Large intestine (tissue), 12 donors: ENCODE data around the gene RPS23. TPM values are rescaled to one million over a fixed set of nuclear protein-coding genes. Genes with fewer than 3 reads are reported as not detected.

Experiments used
- DNase-seq, 2 donors: peaks; one replicate each; pipeline versions ENCODE4 v3.0.0 to v3.0.0-alpha.2; 2013
- H3K27ac ChIP-seq: one replicate; pipeline ENCODE4 v1.5.1; 2013; ENCODE audit warnings: low read length
- H3K27me3 ChIP-seq: 2 replicates; pipeline ENCODE4 v1.6.1; 2013; ENCODE audit warnings: low read length; ENCODE audit not compliant: control insufficient read depth, insufficient read depth
- H3K36me3 ChIP-seq: 2 replicates; pipeline ENCODE4 v1.6.1; 2013; ENCODE audit warnings: low read length; ENCODE audit not compliant: control insufficient read depth, insufficient read depth
- H3K4me1 ChIP-seq: one replicate; pipeline ENCODE4 v1.6.1; 2013; ENCODE audit warnings: low read length; ENCODE audit not compliant: control insufficient read depth, insufficient read depth
- H3K4me3 ChIP-seq: one replicate; pipeline ENCODE4 v1.5.1; 2013; ENCODE audit warnings: low read length
- H3K9me3 ChIP-seq: one replicate; pipeline ENCODE4 v1.6.1; 2013; ENCODE audit warnings: mild to moderate bottlenecking, low read depth, low read length, moderate library complexity; ENCODE audit not compliant: control insufficient read depth
- WGBS: methylation state at CpG from one replicate; pipeline ENCODE4 v1.1.5; 2013; ENCODE audit warnings: low lambda C conversion rate; ENCODE audit not compliant: insufficient coverage; 5-methylcytosine and 5-hydroxymethylcytosine counted together
- long read RNA-seq, 11 donors: transcript quantifications; one replicate each; lab custom pipeline, GENCODE V29; 2026
- polyA plus RNA-seq: library from polyadenylated mRNA; unstranded; fragments of 120-200 nt; gene quantifications from one replicate; pipeline ENCODE4 v1.2.1, GENCODE V29; 2013

Gene RPS23
- 4,232 TPM for polyA plus RNA-seq
- long read RNA-seq, donor 1, transcript RPS23-207 (2 exons, 530 nt), result minor isoform, 13 of 1,890 reads
- long read RNA-seq, donor 1, transcript RPS23-201 (4 exons, 3,437 nt), result major isoform, 1,297 of 1,890 reads
- long read RNA-seq, donor 1, transcript RPS23-203 (3 exons, 576 nt), result minor isoform, 305 of 1,890 reads
- long read RNA-seq, donor 1, transcript RPS23-204 (3 exons, 836 nt), result minor isoform, 15 of 1,890 reads
- long read RNA-seq, donor 1, partial matches to known transcripts, result 215 of 1,890 reads
- long read RNA-seq, donor 1, other reads (novel, unspliced or antisense), result 45 of 1,890 reads
- long read RNA-seq, donor 2, transcript RPS23-204 (3 exons, 836 nt), result minor isoform, 51 of 3,715 reads
- long read RNA-seq, donor 2, transcript RPS23-203 (3 exons, 576 nt), result minor isoform, 676 of 3,715 reads
- long read RNA-seq, donor 2, transcript RPS23-207 (2 exons, 530 nt), result minor isoform, 15 of 3,715 reads
- long read RNA-seq, donor 2, transcript RPS23-201 (4 exons, 3,437 nt), result major isoform, 2,414 of 3,715 reads
- long read RNA-seq, donor 2, partial matches to known transcripts, result 453 of 3,715 reads
- long read RNA-seq, donor 2, other reads (novel, unspliced or antisense), result 103 of 3,715 reads
- long read RNA-seq, donor 3, transcript RPS23-207 (2 exons, 530 nt), result minor isoform, 30 of 5,068 reads
- long read RNA-seq, donor 3, transcript RPS23-204 (3 exons, 836 nt), result minor isoform, 57 of 5,068 reads
- long read RNA-seq, donor 3, transcript RPS23-203 (3 exons, 576 nt), result minor isoform, 1,062 of 5,068 reads
- long read RNA-seq, donor 3, transcript RPS23-201 (4 exons, 3,437 nt), result major isoform, 2,866 of 5,068 reads
- long read RNA-seq, donor 3, partial matches to known transcripts, result 906 of 5,068 reads
- long read RNA-seq, donor 3, other reads (novel, unspliced or antisense), result 144 of 5,068 reads
- long read RNA-seq, donor 4, transcript RPS23-204 (3 exons, 836 nt), result minor isoform, 6 of 434 reads
- long read RNA-seq, donor 4, transcript RPS23-203 (3 exons, 576 nt), result minor isoform, 95 of 434 reads
- long read RNA-seq, donor 4, transcript RPS23-201 (4 exons, 3,437 nt), result major isoform, 295 of 434 reads
- long read RNA-seq, donor 4, partial matches to known transcripts, result 31 of 434 reads
- long read RNA-seq, donor 4, other reads (novel, unspliced or antisense), result 6 of 434 reads
- long read RNA-seq, donor 5, transcript RPS23-203 (3 exons, 576 nt), result minor isoform, 228 of 1,659 reads
- long read RNA-seq, donor 5, transcript RPS23-201 (4 exons, 3,437 nt), result major isoform, 1,236 of 1,659 reads
- long read RNA-seq, donor 5, transcript RPS23-207 (2 exons, 530 nt), result minor isoform, 14 of 1,659 reads
- long read RNA-seq, donor 5, transcript RPS23-204 (3 exons, 836 nt), result minor isoform, 9 of 1,659 reads
- long read RNA-seq, donor 5, partial matches to known transcripts, result 124 of 1,659 reads
- long read RNA-seq, donor 5, other reads (novel, unspliced or antisense), result 48 of 1,659 reads
- long read RNA-seq, donor 6, transcript RPS23-204 (3 exons, 836 nt), result minor isoform, 54 of 3,069 reads
- long read RNA-seq, donor 6, transcript RPS23-203 (3 exons, 576 nt), result minor isoform, 635 of 3,069 reads
- long read RNA-seq, donor 6, transcript RPS23-201 (4 exons, 3,437 nt), result major isoform, 1,740 of 3,069 reads
- long read RNA-seq, donor 6, transcript RPS23-207 (2 exons, 530 nt), result minor isoform, 14 of 3,069 reads
- long read RNA-seq, donor 6, partial matches to known transcripts, result 538 of 3,069 reads
- long read RNA-seq, donor 6, other reads (novel, unspliced or antisense), result 88 of 3,069 reads
- long read RNA-seq, donor 7, transcript RPS23-203 (3 exons, 576 nt), result minor isoform, 275 of 1,686 reads
- long read RNA-seq, donor 7, transcript RPS23-201 (4 exons, 3,437 nt), result major isoform, 1,094 of 1,686 reads
- long read RNA-seq, donor 7, transcript RPS23-207 (2 exons, 530 nt), result minor isoform, 7 of 1,686 reads
- long read RNA-seq, donor 7, transcript RPS23-204 (3 exons, 836 nt), result minor isoform, 19 of 1,686 reads
- long read RNA-seq, donor 7, partial matches to known transcripts, result 239 of 1,686 reads
- long read RNA-seq, donor 7, other reads (novel, unspliced or antisense), result 52 of 1,686 reads
- long read RNA-seq, donor 8, transcript RPS23-201 (4 exons, 3,437 nt), result major isoform, 3,559 of 4,974 reads
- long read RNA-seq, donor 8, transcript RPS23-204 (3 exons, 836 nt), result minor isoform, 53 of 4,974 reads
- long read RNA-seq, donor 8, transcript RPS23-203 (3 exons, 576 nt), result minor isoform, 692 of 4,974 reads
- long read RNA-seq, donor 8, transcript RPS23-207 (2 exons, 530 nt), result minor isoform, 17 of 4,974 reads
- long read RNA-seq, donor 8, partial matches to known transcripts, result 574 of 4,974 reads
- long read RNA-seq, donor 8, other reads (novel, unspliced or antisense), result 78 of 4,974 reads
- long read RNA-seq, donor 9, transcript RPS23-203 (3 exons, 576 nt), result minor isoform, 777 of 4,394 reads
- long read RNA-seq, donor 9, transcript RPS23-207 (2 exons, 530 nt), result minor isoform, 13 of 4,394 reads
- long read RNA-seq, donor 9, transcript RPS23-201 (4 exons, 3,437 nt), result major isoform, 2,731 of 4,394 reads
- long read RNA-seq, donor 9, transcript RPS23-204 (3 exons, 836 nt), result minor isoform, 39 of 4,394 reads
- long read RNA-seq, donor 9, partial matches to known transcripts, result 686 of 4,394 reads
- long read RNA-seq, donor 9, other reads (novel, unspliced or antisense), result 146 of 4,394 reads
- long read RNA-seq, donor 10, transcript RPS23-201 (4 exons, 3,437 nt), result major isoform, 2,264 of 3,602 reads
- long read RNA-seq, donor 10, transcript RPS23-204 (3 exons, 836 nt), result minor isoform, 33 of 3,602 reads
- long read RNA-seq, donor 10, transcript RPS23-203 (3 exons, 576 nt), result minor isoform, 646 of 3,602 reads
- long read RNA-seq, donor 10, transcript RPS23-207 (2 exons, 530 nt), result minor isoform, 9 of 3,602 reads
- long read RNA-seq, donor 10, partial matches to known transcripts, result 560 of 3,602 reads
- long read RNA-seq, donor 10, other reads (novel, unspliced or antisense), result 90 of 3,602 reads
- long read RNA-seq, donor 11, transcript RPS23-207 (2 exons, 530 nt), result minor isoform, 9 of 2,100 reads
- long read RNA-seq, donor 11, transcript RPS23-201 (4 exons, 3,437 nt), result major isoform, 1,337 of 2,100 reads
- long read RNA-seq, donor 11, transcript RPS23-203 (3 exons, 576 nt), result minor isoform, 364 of 2,100 reads
- long read RNA-seq, donor 11, transcript RPS23-204 (3 exons, 836 nt), result minor isoform, 15 of 2,100 reads
- long read RNA-seq, donor 11, partial matches to known transcripts, result 308 of 2,100 reads
- long read RNA-seq, donor 11, other reads (novel, unspliced or antisense), result 66 of 2,100 reads

DNA sequence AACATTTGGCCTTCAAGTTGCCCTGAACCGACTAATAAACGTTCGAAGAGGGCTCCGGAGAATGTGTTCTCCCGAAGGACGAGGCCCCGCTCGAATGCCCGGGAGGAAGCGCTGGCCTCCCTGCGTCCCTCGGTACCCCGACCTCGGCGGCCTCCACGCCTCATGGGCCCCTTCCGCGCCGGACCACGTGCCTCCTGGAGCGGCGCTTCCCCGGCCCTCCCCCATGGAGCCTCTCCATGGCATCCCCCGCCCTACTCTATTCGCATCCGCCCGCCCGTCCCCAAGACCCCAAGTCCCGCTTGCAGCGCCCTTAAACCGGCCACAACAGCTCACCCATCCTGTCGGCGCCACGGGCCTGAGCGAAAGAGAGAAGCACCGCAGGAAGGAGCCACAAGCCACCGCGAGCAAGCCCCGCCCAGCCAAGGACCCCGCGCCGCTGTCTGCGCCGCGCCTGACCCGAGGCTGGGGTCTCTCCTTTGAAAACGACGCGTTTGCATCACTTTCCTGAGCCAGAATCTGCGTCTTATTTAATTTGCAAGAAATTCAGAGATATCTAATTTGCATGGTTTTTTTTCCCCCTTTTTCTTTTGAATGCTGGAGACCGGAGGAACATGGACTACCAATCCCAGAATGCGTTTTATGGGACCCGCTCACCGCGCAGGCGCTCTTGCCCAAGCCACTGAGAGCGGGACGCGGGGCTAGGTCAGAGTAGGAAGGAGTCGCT lies at the start of gene RPS23:
TSS of gene RPS23 (minus strand) at position 368 of the 724 bp plus-strand sequence. CDS start at position 337, 31 bp downstream.
- WGBS, result 0% methylated on average over 2 of the region's 60 CpGs
- H3K27ac ChIP-seq, result peak within 1 kb of the TSS; percentile 75
- peaks cover 29% of the 10 kb centered on the region for H3K36me3 ChIP-seq
- peak within 1 kb of the TSS; percentile 91 for H3K4me3 ChIP-seq
- H3K9me3 ChIP-seq, result peaks cover 4% of the 10 kb centered on the region
- H3K27me3 ChIP-seq, result no peaks in the 10 kb centered on the region
- DNase-seq, result peak; percentile 89 to 95
- H3K4me1 ChIP-seq, result peaks cover 9% of the 10 kb centered on the region

DNA sequence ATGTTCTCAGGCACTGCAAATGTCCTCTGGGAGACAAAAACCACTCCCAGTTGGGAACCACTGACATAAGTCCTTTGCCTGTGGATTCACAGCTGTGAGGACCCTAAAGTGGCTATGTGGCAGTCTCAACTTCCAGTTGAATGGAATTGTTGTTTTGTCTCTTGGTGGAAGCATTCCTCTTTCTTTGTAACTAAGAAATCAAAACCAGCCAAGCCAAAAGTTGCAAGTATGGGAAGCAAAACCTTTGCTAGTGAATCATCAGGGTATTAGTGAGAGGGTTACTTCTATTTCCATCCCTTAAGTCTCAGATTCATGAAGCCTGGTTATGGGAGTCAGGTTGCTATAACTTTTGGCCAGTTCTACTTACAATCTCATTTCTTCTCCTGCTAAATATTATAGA lies 49.8 kb upstream of the RPS23 start:
- H3K27ac ChIP-seq, result no peak overlapping the region
- DNase-seq, result no peak
- H3K9me3 ChIP-seq, result no peaks in the 10 kb centered on the region
- H3K4me3 ChIP-seq, result no peak overlapping the region
- no peaks in the 10 kb centered on the region for H3K36me3 ChIP-seq
- no peaks in the 10 kb centered on the region for H3K4me1 ChIP-seq
- no peaks in the 10 kb centered on the region for H3K27me3 ChIP-seq

DNA sequence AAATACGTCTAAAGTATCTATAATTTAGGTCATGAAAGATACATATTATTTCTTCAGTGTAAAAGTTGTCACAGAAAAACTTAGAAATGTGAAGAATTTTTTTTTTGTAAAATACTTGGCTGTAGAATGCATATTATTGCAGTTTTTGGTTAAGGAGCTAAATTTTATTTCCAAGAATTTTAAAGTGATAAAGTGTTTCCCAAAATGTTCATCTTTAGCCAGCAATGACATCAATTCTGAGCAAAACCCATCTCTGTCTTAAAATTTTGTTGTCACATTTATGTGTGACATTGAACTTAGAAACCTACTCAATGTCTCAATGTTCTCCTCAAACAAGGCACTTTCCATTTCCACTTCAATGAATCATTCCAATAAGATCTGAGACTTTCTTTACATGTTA lies 47.8 kb upstream of the RPS23 start:
- H3K4me3 ChIP-seq, result no peak overlapping the region
- H3K36me3 ChIP-seq, result no peaks in the 10 kb centered on the region
- H3K27me3 ChIP-seq, result no peaks in the 10 kb centered on the region
- H3K4me1 ChIP-seq, result no peaks in the 10 kb centered on the region
- whole genome bisulfite sequencing, result 100% methylated on average over 1 of the region's 1 CpG
- H3K27ac ChIP-seq, result no peak overlapping the region
- DNase-seq, result no peak
- H3K9me3 ChIP-seq, result no peaks in the 10 kb centered on the region

DNA sequence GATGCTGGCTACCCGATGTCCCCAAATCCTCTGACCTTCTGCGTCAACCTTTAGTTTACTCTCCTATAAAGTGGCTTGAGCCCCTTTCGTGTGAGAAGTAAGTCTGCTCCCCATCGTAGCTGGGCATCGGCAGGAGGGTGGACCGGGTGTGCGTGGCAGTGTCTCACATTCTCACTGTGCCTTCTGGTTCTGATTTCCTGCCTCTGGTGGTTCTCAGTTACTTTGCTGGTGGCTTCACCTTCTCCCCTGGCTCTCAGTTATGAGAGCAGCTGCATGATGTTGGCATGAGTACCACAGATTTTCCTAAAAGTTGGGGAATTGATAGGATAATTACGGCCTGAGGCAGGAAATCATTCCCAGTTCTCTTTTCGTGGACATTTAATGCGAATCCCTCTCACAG lies 47.0 kb upstream of the RPS23 start:
- Histone ChIP-seq H3K27me3 (no peaks in the 10 kb centered on the region), H3K27ac (no peak overlapping the region), H3K36me3 (no peaks in the 10 kb centered on the region), H3K4me1 (no peaks in the 10 kb centered on the region), H3K9me3 (no peaks in the 10 kb centered on the region), H3K4me3 (no peak overlapping the region)
- DNase-seq, result no peak
- WGBS, result 92% methylated on average over 2 of the region's 10 CpGs

DNA sequence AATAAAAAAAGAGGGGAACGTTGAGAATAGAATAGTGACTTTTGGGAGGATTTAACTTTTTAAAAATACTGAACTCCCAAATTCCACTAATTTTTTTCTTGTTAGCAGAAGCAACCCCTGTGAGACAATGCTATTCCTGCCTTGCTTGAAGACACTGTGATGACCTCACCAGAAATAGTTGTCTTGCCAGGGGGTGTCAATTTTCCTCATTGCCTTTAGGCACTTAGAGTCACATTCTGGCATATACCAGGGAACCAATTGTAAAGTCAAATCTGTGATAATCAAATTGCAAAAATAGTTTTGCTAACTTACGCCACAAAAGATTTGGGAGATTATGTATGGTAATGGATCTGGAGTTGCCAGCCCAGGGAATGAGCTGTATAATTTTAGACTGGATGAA lies 42.8 kb upstream of the RPS23 start:
- DNase-seq, result no peak
- no peaks in the 10 kb centered on the region for H3K4me1 ChIP-seq
- WGBS, result 71% methylated on average over 1 of the region's 2 CpGs
- H3K27ac ChIP-seq, result no peak overlapping the region
- H3K36me3 ChIP-seq, result no peaks in the 10 kb centered on the region
- no peaks in the 10 kb centered on the region for H3K27me3 ChIP-seq
- no peaks in the 10 kb centered on the region for H3K9me3 ChIP-seq
- no peak overlapping the region for H3K4me3 ChIP-seq

DNA sequence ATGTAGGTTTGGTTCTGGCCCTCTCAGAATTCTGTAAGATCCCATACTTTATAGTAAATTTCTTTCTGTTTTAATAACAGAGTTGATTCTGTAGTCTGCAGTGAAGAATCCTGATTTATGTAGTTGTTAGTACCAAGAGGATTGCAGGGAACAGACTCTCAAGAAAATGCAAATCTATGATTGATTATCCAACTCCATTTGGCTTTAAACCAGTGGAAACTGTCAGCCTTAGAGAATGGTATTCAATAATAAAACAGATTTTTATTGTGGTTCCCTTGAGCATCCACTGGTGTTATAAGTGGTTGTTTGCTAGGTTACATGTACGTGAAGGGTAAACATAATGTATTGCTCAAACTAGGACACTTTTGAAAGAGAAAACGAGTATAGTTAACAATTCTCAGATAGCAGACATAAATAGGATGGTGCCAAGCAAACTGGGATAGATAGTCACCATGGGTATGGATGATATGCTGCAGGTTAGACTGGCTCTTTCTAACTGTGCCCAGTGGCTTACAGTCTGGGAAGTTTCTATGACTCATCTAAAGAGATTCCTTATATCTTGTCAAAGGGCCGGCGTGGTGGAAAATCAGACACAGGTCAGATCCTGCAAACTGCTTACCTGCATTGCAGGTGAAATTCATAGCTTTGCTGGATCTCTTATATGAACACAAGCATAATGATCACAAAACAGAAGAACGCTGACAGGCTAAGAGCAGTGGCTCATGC lies 41.7 kb upstream of the RPS23 start:
- no peak for DNase-seq
- Histone ChIP-seq H3K4me3 (no peak overlapping the region), H3K36me3 (no peaks in the 10 kb centered on the region), H3K4me1 (no peaks in the 10 kb centered on the region), H3K27me3 (no peaks in the 10 kb centered on the region), H3K27ac (no peak overlapping the region), H3K9me3 (no peaks in the 10 kb centered on the region)
- no CpG with 5 or more reads among the region's 5 CpGs for WGBS

DNA sequence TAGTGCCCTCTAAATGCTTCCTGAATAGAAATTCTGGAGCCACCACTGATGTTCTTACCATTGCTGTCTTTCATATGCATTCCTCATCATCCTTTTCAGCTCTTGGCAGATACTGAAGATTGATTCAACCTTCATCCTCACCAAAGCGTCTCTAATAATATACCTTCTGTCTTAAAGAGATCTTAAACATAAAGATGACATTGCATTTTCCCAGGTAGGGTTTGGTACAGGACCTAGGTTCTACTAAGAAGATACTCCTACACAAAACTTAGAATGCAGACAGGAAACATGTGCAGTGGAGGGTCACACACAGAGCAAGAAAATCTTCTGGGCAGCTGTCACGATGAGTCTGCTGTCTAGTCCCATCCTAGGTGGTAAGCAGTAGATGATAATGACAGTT lies 41.0 kb upstream of the RPS23 start:
- no CpG with 5 or more reads among the region's 2 CpGs for WGBS
- Histone ChIP-seq H3K4me3 (no peak overlapping the region), H3K27ac (no peak overlapping the region), H3K9me3 (no peaks in the 10 kb centered on the region), H3K27me3 (no peaks in the 10 kb centered on the region), H3K4me1 (no peaks in the 10 kb centered on the region), H3K36me3 (no peaks in the 10 kb centered on the region)
- no peak for DNase-seq
